Ecto neural progenitor cell (in vitro differentiated cells): ENCODE data around the gene TTC27.
"Not testable (repeated sequence)": the region's sequence is repeated elsewhere in the genome, so short reads cannot be mapped to it uniquely, and the experiment has no call there.

Experiments used
- DNase-seq: peaks from one replicate; pipeline ENCODE4 v3.0.0-alpha.2; 2018; ENCODE audit warnings: low spot score

TTC27 gene

GRCh38 chr2:32719933-32720716, 92.3 kb downstream of the TTC27 start:
- DNase-seq: no peak

DNA sequence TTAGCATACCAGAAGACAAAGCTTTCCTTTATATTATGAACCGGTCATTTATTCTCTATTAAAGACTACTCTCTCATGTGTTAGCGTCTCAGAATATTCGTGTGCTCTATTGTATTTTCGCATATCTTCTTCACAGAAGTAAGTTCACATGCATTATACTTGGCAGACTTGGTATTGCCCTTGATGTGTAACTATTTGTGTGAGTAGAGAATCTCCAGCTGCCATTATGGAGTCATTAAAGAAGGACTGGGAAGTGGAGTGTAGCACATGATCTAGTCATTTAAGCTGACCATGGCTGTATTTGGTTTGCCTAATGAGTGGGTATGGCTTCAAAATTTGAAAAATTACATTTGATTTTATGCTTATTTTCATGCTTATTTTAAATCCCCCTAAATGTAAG, 92.9 kb downstream of the TTC27 start:
- no peak for DNase-seq

DNA sequence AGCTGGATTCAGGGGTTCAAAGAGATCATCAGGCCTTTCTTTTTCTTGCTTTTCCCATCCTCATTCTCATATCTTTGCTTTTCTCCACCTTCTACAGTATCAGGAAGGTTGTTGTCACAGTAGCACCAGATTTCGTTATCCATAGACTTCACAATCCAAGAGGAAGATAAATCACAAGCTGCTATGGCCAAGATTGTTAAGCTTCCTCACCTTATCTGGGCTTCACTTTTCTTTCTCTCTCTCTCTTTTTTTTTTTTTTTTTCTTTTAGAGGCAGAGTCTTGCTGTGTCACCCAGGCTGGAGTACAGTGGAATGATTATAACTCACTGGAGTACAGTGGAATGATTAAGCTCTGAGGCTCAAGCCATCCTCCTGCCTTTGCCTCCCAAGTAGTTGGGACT, 93.5 kb downstream of the TTC27 start:
- DNase-seq: no peak

- DNase-seq: no peak
These were observed 95.7 kb downstream of the TTC27 start for GRCh38 chr2:32723467-32724079.

DNA sequence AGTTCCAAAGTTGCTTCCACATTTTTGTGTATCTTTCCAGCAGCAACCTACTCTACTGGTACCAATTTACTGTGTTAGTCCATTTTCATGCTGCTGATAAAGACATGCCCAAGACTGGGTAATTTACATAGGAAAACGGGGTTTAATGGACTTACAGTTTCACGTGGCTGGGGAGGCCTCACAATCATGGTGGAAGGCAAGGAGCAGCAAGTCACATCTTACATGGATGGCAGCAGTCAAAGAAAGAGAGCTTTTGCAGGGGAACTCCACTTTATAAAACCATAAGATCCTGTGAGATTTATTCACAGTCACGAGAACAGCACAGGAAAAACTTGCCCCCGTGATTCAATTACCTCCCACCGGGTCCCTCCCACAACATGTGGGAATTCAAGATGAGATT, 98.8 kb downstream of the TTC27 start:
- not testable (repeated sequence) for DNase-seq

DNA sequence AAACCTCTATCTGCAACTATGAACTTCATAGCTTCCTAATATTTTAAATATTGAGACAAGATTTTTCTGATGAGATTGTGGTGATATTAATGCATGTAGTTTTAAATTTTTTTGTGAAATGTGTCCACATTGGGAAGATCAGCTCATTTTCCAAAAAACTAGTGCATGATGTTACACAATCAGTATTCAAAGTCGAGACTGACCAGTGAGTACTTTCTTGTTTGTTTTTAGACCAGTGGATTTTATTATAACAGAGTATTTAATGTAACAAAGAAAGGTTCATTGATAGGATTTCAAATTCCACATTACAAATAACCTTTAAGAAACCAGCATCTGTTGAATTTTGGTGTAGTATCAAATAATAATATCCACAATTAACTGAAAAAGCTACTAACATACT, 99.3 kb downstream of the TTC27 start:
- DNase-seq: no peak

DNA sequence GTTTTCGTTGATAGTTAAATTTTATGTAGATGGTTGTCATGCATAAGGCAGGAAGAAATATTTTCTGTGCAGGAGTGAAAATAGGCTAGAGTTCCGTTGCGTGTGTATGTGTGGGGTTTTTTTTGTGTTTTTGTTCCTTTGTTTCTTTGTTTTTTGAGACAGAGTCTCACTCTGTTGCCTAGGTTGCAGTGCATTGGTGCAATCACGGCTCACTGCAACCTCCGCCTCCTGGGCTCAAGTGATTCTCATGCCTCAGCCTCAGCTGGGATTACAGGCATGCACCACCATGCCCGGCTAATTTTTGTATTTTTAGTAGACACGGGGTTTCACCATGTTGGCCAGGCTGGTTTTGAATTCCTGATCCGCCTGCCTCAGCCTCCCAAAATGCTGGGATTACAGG, 103.1 kb downstream of the TTC27 start:
- not testable (repeated sequence) for DNase-seq

- no peak for DNase-seq
These were observed 104.3 kb downstream of the TTC27 start for GRCh38 chr2:32732120-32732519.

- no peak for DNase-seq
These were observed 105.1 kb downstream of the TTC27 start for GRCh38 chr2:32732912-32733472.

DNA sequence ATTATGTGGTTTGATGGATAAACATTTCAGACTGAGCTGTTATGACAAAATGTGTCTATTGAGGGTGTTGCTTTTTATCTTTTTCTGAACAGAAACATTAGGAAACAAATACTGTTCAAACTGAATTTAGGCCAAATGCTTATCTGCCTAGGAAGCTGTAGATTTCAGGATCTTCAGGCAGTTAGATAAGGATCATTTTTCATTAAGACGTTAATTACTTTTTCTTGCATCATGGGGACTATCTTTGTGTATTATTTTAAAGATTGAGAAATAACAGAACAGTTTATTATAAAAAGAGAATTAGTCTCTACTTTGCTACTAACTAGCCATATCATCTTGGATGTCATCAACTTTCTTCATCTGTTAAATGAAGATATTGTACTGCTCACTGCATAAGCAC, 107.5 kb downstream of the TTC27 start:
- no peak for DNase-seq

GRCh38 chr2:32738939-32739338, 111.1 kb downstream of the TTC27 start:
- DNase-seq: no peak

- no peak for DNase-seq
These were observed 111.8 kb downstream of the TTC27 start for GRCh38 chr2:32739664-32740063.

DNA sequence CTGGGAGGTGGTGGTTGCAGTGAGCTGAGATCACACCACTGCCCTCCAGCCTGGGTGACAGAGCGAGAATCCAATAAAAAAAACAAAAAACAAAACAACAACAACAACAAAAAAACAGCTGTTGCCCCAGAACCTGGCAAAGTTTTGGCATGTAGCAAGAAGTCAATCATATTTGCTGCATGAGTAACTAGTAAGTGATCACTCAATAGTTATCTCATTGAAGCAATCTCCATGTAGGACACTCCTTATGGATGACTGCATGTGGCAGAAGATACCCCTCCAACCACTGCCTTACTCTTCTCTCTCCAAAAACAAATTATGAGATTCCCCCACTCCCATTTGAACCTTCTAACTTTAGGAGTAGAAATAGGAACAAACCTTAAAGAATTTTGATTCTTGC, 113.7 kb downstream of the TTC27 start:
- no peak for DNase-seq

GRCh38 chr2:32742376-32742775, 114.5 kb downstream of the TTC27 start:
- no peak for DNase-seq

DNA sequence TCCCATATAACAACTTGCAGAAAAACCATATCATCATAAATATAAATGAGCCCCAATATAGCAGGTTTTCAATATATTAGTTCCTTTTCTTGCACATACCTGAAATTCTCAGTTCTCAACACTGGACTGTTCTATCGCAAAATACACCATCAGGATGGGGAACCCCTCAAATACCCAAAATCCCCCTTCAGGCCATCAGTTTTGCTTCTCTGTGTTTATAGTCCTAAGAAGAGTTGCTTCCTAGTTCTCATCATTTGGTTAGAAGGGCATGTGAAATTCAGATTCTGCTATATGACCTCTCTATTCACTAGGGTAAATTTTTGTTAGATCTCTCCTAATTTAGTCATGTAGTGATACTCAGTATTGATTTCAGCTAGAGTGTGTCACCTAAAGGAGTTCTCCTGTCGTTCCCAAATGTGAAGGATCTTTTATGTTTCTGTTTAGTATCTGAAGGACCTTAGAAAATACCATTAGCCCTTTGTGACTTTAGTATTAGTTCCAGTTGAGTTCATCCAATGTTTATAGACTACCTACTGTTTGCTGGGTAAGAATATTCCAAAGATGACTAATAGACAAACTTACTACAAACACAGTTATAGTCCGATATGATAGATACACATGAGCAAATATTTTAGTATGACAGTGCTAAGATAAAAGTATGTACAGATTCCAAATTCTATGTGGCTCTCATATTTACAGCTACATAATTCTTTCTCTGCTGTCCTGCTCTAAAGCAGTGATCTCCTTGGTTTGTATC, 115.8 kb downstream of the TTC27 start:
- DNase-seq: no peak

DNA sequence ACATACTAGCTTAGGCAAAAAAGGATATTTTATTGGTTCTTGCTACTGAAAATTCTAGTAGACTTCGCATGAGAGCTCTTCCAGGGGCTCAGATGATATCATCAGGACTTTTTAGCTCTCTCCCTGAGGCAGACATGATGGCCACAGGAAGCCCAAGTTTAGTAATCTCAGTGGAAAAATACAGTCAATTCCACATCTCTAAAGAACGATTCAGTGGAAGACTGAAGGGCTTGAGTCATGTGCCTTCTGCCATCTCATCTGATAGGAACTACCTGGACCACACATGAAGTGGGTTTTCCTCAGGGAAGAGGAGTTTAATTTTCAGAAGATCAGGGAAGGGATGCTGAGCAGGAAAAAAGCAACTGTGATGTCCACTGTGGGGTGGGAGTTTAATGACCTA, 117.3 kb downstream of the TTC27 start:
- no peak for DNase-seq

GRCh38 chr2:32745675-32746074, 117.8 kb downstream of the TTC27 start:
- DNase-seq: no peak

DNA sequence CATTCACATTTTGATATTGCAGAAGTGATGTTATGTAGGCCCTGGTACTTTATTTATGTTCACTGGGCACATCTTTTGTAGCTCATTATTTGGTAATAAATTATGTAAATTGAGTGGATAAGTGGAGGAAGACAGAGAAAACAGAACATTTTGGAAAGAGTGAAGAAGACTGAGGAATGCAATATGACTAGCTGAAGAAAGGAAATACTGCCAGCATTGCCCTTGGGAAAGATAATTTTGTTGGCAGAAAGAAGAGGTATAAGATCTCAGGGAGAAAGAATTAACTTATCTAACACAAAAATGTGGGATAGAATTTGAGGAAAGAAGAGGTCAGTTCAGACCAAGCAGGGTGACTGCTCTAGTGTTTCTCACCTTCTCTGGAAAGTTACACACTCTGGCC, 118.8 kb downstream of the TTC27 start:
- DNase-seq: no peak

DNA sequence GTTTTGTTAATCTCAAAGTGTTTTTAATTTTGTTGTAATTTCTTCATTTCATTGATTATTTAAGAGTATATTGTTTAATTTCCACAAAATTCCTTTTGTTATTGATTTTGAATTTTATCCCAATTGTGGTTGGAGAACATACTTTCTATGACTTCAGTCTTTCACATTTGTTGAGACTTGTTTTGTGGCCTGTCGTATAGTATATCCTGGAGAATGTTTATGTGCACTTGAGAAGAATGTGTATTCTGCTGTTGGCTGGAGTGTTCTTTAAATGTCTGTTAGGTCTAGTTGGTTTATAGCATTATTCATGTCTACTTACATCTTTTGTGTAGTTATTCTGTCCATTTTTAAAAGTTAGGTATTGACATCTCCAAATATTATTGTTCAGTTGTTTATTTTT, 120.3 kb downstream of the TTC27 start:
- DNase-seq: no peak

GRCh38 chr2:32750880-32751279, 123.0 kb downstream of the TTC27 start:
- no peak for DNase-seq

DNA sequence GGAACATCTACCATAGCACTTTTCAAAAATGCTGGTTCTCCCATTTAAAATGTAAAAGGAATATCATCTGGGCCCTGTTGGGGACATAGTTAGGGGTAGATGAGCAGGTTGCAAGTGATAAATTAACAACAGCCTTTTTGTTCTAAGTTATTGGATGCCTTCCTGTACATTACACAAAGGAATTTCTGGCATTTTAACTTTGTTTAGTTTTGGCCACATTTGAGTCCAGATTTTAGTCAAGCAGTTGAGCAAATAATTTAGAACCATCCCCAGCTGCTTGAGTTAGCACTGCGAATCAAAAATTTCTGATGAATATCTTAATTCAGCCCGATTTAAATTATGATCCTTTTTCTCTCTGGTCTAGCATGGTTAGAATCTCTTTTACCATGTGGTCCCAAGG, 124.4 kb downstream of the TTC27 start:
- no peak for DNase-seq

- no peak for DNase-seq
These were observed 125.1 kb downstream of the TTC27 start for GRCh38 chr2:32752952-32753351.

GRCh38 chr2:32754676-32755075, 126.8 kb downstream of the TTC27 start:
- DNase-seq: not testable (repeated sequence)
